CD4-positive, alpha-beta T cell (primary cell): ENCODE measurements around the gene SLC24A4. TPM values are rescaled to one million over a fixed set of nuclear protein-coding genes. Genes with fewer than 3 reads are reported as not detected.

Experiments used
- ATAC-seq: fragments of 200-7000 bp; cut with Tn5 transposase; one replicate; pipeline ENCODE4 v1.10.0; 2022; ENCODE audit warnings: mild to moderate bottlenecking; ENCODE audit not compliant: poor library complexity
- CTCF ChIA-PET: fragments of 350-600 bp; sonication (Branson Sonifier 250); formaldehyde crosslinking; loops from one replicate; lab custom pipeline; 2021; ENCODE audit warnings: antibody characterized with exemption, inconsistent platforms; lab: Charles Lee
- POLR2A ChIA-PET: fragments of 350-600 bp; sonication (Branson Sonifier 250); formaldehyde crosslinking; loops from one replicate; lab custom pipeline; 2021; ENCODE audit warnings: antibody characterized with exemption, inconsistent platforms; lab: Charles Lee
- DNase-seq, 14 experiments: peaks; one replicate each; pipeline ENCODE4 v3.0.0-alpha.2; 2013 to 2020; ENCODE audit warnings: mixed read lengths in 2 of 14
- H3K27ac ChIP-seq, 2 donors: one replicate each; pipeline versions ENCODE4 v1.5.1 to v1.7.0; 2013; ENCODE audit warnings: low read length in 2 of 2, low read depth in 1 of 2, mild to moderate bottlenecking in 1 of 2
- H3K27me3 ChIP-seq, 2 experiments: 1 replicate in 1 of 2; 2 replicates in 1 of 2; pipeline versions ENCODE4 v1.6.1 to v1.7.0; 2013; ENCODE audit warnings: low read length in 2 of 2, control low read depth in 1 of 2, mild to moderate bottlenecking in 1 of 2, moderate library complexity in 1 of 2; ENCODE audit not compliant: insufficient read depth in 2 of 2, control insufficient read depth in 1 of 2
- H3K36me3 ChIP-seq: one replicate; pipeline ENCODE4 v1.6.1; 2013; ENCODE audit warnings: low read length, control low read depth; ENCODE audit not compliant: insufficient read depth
- H3K4me1 ChIP-seq: one replicate; pipeline ENCODE4 v1.6.1; 2013; ENCODE audit warnings: low read length, control low read depth; ENCODE audit not compliant: insufficient read depth
- H3K4me3 ChIP-seq: one replicate; pipeline ENCODE4 v1.5.1; 2013; ENCODE audit warnings: mild to moderate bottlenecking, low read length, moderate library complexity
- H3K9me3 ChIP-seq, 2 experiments: 1 replicate in 1 of 2; 2 replicates in 1 of 2; pipeline versions ENCODE4 v1.6.1 to v1.7.0; 2013; ENCODE audit warnings: low read length in 2 of 2, mild to moderate bottlenecking in 2 of 2, control low read depth in 1 of 2, moderate library complexity in 1 of 2; ENCODE audit not compliant: control insufficient read depth in 1 of 2, insufficient read depth in 1 of 2
- H3K27ac Mint-ChIP-seq: one replicate; pipeline ENCODE4 v1.8.0; 2020; ENCODE audit warnings: mixed read lengths
- H3K27me3 Mint-ChIP-seq: one replicate; pipeline ENCODE4 v1.8.0; 2021; ENCODE audit warnings: mixed read lengths
- H3K36me3 Mint-ChIP-seq: one replicate; pipeline ENCODE4 v1.8.0; 2021; ENCODE audit warnings: low read depth, mixed read lengths
- H3K4me1 Mint-ChIP-seq: one replicate; pipeline ENCODE4 v1.8.0; 2021; ENCODE audit warnings: low read depth, mixed read lengths
- H3K4me3 Mint-ChIP-seq: one replicate; pipeline ENCODE4 v1.8.0; 2020; ENCODE audit warnings: mild to moderate bottlenecking, mixed read lengths
- H3K9me3 Mint-ChIP-seq: one replicate; pipeline ENCODE4 v1.8.0; 2020; ENCODE audit warnings: mixed read lengths
- CTCF ChIP-seq: fragments of 200-600 bp; IDR thresholded peaks from one replicate; pipeline ENCODE4 v1.8.0; 2022; ENCODE audit warnings: antibody characterized with exemption, mild to moderate bottlenecking
- intact Hi-C, 2 experiments: fragments of 100-400 bp; cut with DNase I in 1 of 2; cut with micrococcal nuclease in 1 of 2; formaldehyde crosslinking; loops; one replicate each; pipeline versions ENCODE4 v1.15.1 to v1.9.0; 2023 to 2025; cut with DNase I, micrococcal nuclease
- total RNA-seq, 174 experiments: library from RNA in 2 of 174; stranded (reverse) in 2 of 174; gene quantifications; one replicate each; pipeline ENCODE4 v1.2.3 and lab custom pipeline; 2021 to 2026

SLC24A4 gene
- total RNA-seq, 2 experiments from 2014 or later = 0.11 to 0.19 TPM

- Histone ChIP-seq H3K27me3 (peaks cover 0 to 5% of the 10 kb centered on the region in 2 experiments), H3K4me3 (no peak overlapping the region), H3K27ac (no peak overlapping the region), H3K36me3 (no peaks in the 10 kb centered on the region), H3K4me1 (no peaks in the 10 kb centered on the region), H3K9me3 (peaks cover 0 to 3% of the 10 kb centered on the region in 2 experiments)
- H3K4me1 Mint-ChIP-seq = no peaks in the 10 kb centered on the region
- TF ChIP-seq CTCF = no peak
- no peak for ATAC-seq
- ChIA-PET CTCF (no interaction called here), POLR2A (no interaction called here)
- peaks cover 4% of the 10 kb centered on the region for H3K27me3 Mint-ChIP-seq
- H3K9me3 Mint-ChIP-seq = peaks cover 6% of the 10 kb centered on the region
- no peak overlapping the region for H3K4me3 Mint-ChIP-seq
- intact Hi-C loops = no loop called here
- H3K27ac Mint-ChIP-seq = no peak overlapping the region
- no peak for DNase-seq
- H3K36me3 Mint-ChIP-seq = no peaks in the 10 kb centered on the region
Measured at GRCh38 chr14:92481386-92481785, 158.4 kb downstream of the SLC24A4 start.

GRCh38 chr14:92481811-92482555 lies 159.0 kb downstream of the SLC24A4 start:
- Histone ChIP-seq H3K4me1 (no peaks in the 10 kb centered on the region), H3K4me3 (no peak overlapping the region), H3K27me3 (peaks cover 0 to 5% of the 10 kb centered on the region in 2 experiments), H3K27ac (no peak overlapping the region), H3K9me3 (peaks cover 0 to 3% of the 10 kb centered on the region in 2 experiments), H3K36me3 (no peaks in the 10 kb centered on the region)
- TF ChIP-seq CTCF = no peak
- H3K27ac Mint-ChIP-seq = no peak overlapping the region
- ChIA-PET CTCF (no interaction called here), POLR2A (no interaction called here)
- DNase-seq = no peak
- peaks cover 6% of the 10 kb centered on the region for H3K9me3 Mint-ChIP-seq
- H3K36me3 Mint-ChIP-seq = no peaks in the 10 kb centered on the region
- H3K27me3 Mint-ChIP-seq = peaks cover 4% of the 10 kb centered on the region
- intact Hi-C loops = no loop called here
- H3K4me1 Mint-ChIP-seq = peaks cover 2% of the 10 kb centered on the region
- no peak overlapping the region for H3K4me3 Mint-ChIP-seq
- ATAC-seq = no peak

- Histone ChIP-seq H3K9me3 (peaks cover 0 to 3% of the 10 kb centered on the region in 2 experiments), H3K27ac (no peak overlapping the region), H3K4me1 (no peaks in the 10 kb centered on the region), H3K27me3 (peaks cover 0 to 5% of the 10 kb centered on the region in 2 experiments), H3K4me3 (no peak overlapping the region), H3K36me3 (no peaks in the 10 kb centered on the region)
- Mint-ChIP-seq H3K4me1 (peaks cover 8% of the 10 kb centered on the region), H3K27me3 (peaks cover 8% of the 10 kb centered on the region), H3K9me3 (peaks cover 6% of the 10 kb centered on the region), H3K36me3 (no peaks in the 10 kb centered on the region), H3K27ac (no peak overlapping the region), H3K4me3 (no peak overlapping the region)
- intact Hi-C loops = no loop called here
- ATAC-seq = no peak
- no peak for TF ChIP-seq CTCF
- POLR2A ChIA-PET = no interaction called here
- CTCF ChIA-PET = no interaction called here
- no peak for DNase-seq
Measured at GRCh38 chr14:92482621-92483319, 159.8 kb downstream of the SLC24A4 start.
